HG03558 (cell line): ENCODE results near the gene SETD2.

ENCODE experiments used
- ATAC-seq: cut with Tn5 transposase; IDR thresholded peaks from one replicate; pipeline ENCODE4 v1.9.1; 2021; ENCODE audit warnings: moderate number of reproducible peaks; ENCODE audit not compliant: unreplicated experiment; ENCODE audit errors: extremely low read depth

The SETD2 gene

GRCh38 chr3:46987319-46987742 is 176.6 kb downstream of the SETD2 start:
- ATAC-seq, result no peak

- no peak for ATAC-seq
These were observed 177.1 kb downstream of the SETD2 start for GRCh38 chr3:46986782-46987310.

GRCh38 chr3:46986055-46986730 is 177.7 kb downstream of the SETD2 start:
- no peak for ATAC-seq

- no peak for ATAC-seq
These were observed 178.3 kb downstream of the SETD2 start for GRCh38 chr3:46985588-46985987.

- no peak for ATAC-seq
These were observed 179.1 kb downstream of the SETD2 start for GRCh38 chr3:46984591-46985459.

- no peak for ATAC-seq
These were observed 181.4 kb downstream of the SETD2 start for GRCh38 chr3:46982546-46982945.

- ATAC-seq, result no peak
These were observed 181.9 kb downstream of the SETD2 start for GRCh38 chr3:46981932-46982471.

GRCh38 chr3:46979958-46980497 is 183.9 kb downstream of the SETD2 start:
- no peak for ATAC-seq

- peak; percentile 50 for ATAC-seq
These were observed 184.6 kb downstream of the SETD2 start, which contains the start of gene NBEAL2 for GRCh38 chr3:46978985-46979944. NBEAL2 (plus strand) TSS chr3:46979666; CDS start chr3:46979862, 196 bp downstream.

- ATAC-seq, result no peak
These were observed 185.5 kb downstream of the SETD2 start for GRCh38 chr3:46978381-46978780.

GRCh38 chr3:46977811-46978195 is 186.1 kb downstream of the SETD2 start:
- no peak for ATAC-seq

GRCh38 chr3:46976326-46977190 is 187.4 kb downstream of the SETD2 start, which contains the start of gene CCDC12:
CCDC12 (minus strand) TSS chr3:46976745; CDS start chr3:46976732, 13 bp downstream.
- ATAC-seq, result peak; percentile 39

GRCh38 chr3:46974421-46975171 is 189.3 kb downstream of the SETD2 start:
- no peak for ATAC-seq

- no peak for ATAC-seq
These were observed 191.5 kb downstream of the SETD2 start for GRCh38 chr3:46972396-46972795.

- ATAC-seq, result no peak
These were observed 192.2 kb downstream of the SETD2 start for GRCh38 chr3:46971742-46972141.

GRCh38 chr3:46971151-46971550 is 192.8 kb downstream of the SETD2 start:
- no peak for ATAC-seq

GRCh38 chr3:46970391-46971091 is 193.4 kb downstream of the SETD2 start:
- ATAC-seq, result no peak
